Endothelial cell of umbilical vein (primary cell): ENCODE measurements around the gene DNAI1. TPM values are rescaled to one million over a fixed set of nuclear protein-coding genes. Genes with fewer than 3 reads are reported as not detected.

Source experiments
- BruUV-seq: library from RNA; stranded (reverse); fragments of 400-500 nt; replicated peaks from 2 replicates; lab custom pipeline; 2021; lab: Mats Ljungman, UMichigan
- CTCF ChIA-PET: fragments of 300-600, 350-600 bp; sonication (Branson Sonifier 250); formaldehyde crosslinking; loops from one replicate; lab custom pipeline; 2021; ENCODE audit warnings: antibody characterized with exemption, inconsistent platforms; lab: Charles Lee
- POLR2A ChIA-PET: fragments of 300-600, 350-600 bp; sonication (Branson Sonifier 250); formaldehyde crosslinking; loops from one replicate; lab custom pipeline; 2021; ENCODE audit warnings: antibody characterized with exemption, inconsistent platforms; lab: Charles Lee
- DNase-seq: peaks from one replicate; pipeline ENCODE4 v3.0.0-alpha.2; 2011; ENCODE audit warnings: low read depth, low spot score
- FAIRE-seq: peaks from 2 replicates; lab custom pipeline; 2011; peaks lifted over from hg19 to GRCh38; lab: Jason Lieb, UNC
- H2AFZ ChIP-seq: 2 replicates; pipeline ENCODE4 v1.6.0; 2012; ENCODE audit warnings: low read depth, low read length, control low read depth, inconsistent platforms
- H3K27ac ChIP-seq: 2 replicates; pipeline ENCODE4 v1.5.1; 2011; ENCODE audit warnings: low read depth, mild to moderate bottlenecking, control low read depth, low read length, moderate library complexity; ENCODE audit not compliant: insufficient read depth
- H3K27me3 ChIP-seq, 2 experiments: 2 replicates each; pipeline versions ENCODE4 v1.6.0 to v1.6.1; 2011; ENCODE audit warnings: low read length in 2 of 2, mixed read lengths in 1 of 2; ENCODE audit not compliant: control insufficient read depth in 2 of 2, insufficient read depth in 2 of 2
- H3K36me3 ChIP-seq, 2 experiments: 2 replicates in 1 of 2; 3 replicates in 1 of 2; pipeline ENCODE4 v1.5.1; 2011; ENCODE audit warnings: low read length in 2 of 2, mild to moderate bottlenecking in 1 of 2, moderate library complexity in 1 of 2; ENCODE audit not compliant: control insufficient read depth in 2 of 2, insufficient read depth in 2 of 2; ENCODE audit errors: extremely low read depth in 1 of 2
- H3K4me1 ChIP-seq: 3 replicates; pipeline ENCODE4 v1.5.1; 2011; ENCODE audit warnings: mild to moderate bottlenecking, low read length; ENCODE audit not compliant: control insufficient read depth, insufficient read depth; ENCODE audit errors: extremely low read depth
- H3K4me2 ChIP-seq: 2 replicates; pipeline ENCODE4 v1.6.1; 2011; ENCODE audit warnings: low read length, control low read depth, mixed read lengths; ENCODE audit not compliant: insufficient read depth
- H3K4me3 ChIP-seq, 3 experiments: fragments of 200-600 bp in 1 of 3; sonication (generic), shearing (Covaris generic) in 1 of 3; replicated peaks in 1 of 3; 2 replicates each; pipeline ENCODE4 v1.5.1; 2011 to 2016; ENCODE audit warnings: control low read depth in 3 of 3, low read length in 3 of 3, mild to moderate bottlenecking in 2 of 3, inconsistent platforms in 1 of 3, low read depth in 1 of 3, moderate library complexity in 1 of 3; ENCODE audit not compliant: insufficient read depth in 1 of 3
- H3K79me2 ChIP-seq: 2 replicates; pipeline ENCODE4 v1.6.0; 2012; ENCODE audit warnings: low read length, inconsistent platforms; ENCODE audit not compliant: control insufficient read depth, insufficient read depth
- H3K9ac ChIP-seq: replicated peaks from 2 replicates; pipeline ENCODE3; 2011; ENCODE audit warnings: low read length, control low read depth; ENCODE audit not compliant: insufficient read depth; ENCODE audit errors: extremely low read depth
- H3K9me1 ChIP-seq: replicated peaks from 3 replicates; pipeline ENCODE4 v1.6.0; 2011; ENCODE audit warnings: mild to moderate bottlenecking, low read length; ENCODE audit not compliant: control insufficient read depth, insufficient read depth; ENCODE audit errors: extremely low read depth
- H3K9me3 ChIP-seq: replicated peaks from 2 replicates; pipeline ENCODE4 v1.5.1; 2012; ENCODE audit warnings: low read length, inconsistent platforms; ENCODE audit not compliant: control insufficient read depth, insufficient read depth
- H4K20me1 ChIP-seq: replicated peaks from 2 replicates; pipeline ENCODE3; 2011; ENCODE audit warnings: mild to moderate bottlenecking, low read length; ENCODE audit not compliant: control insufficient read depth, insufficient read depth; ENCODE audit errors: extremely low read depth
- CTCF ChIP-seq, 2 donors: IDR thresholded peaks; 1 replicate in 1 of 2; 2 replicates in 1 of 2; pipeline ENCODE4 v1.5.1; 2011; ENCODE audit warnings: low read length in 2 of 2, mild to moderate bottlenecking in 2 of 2, moderate library complexity in 2 of 2, control low read depth in 1 of 2, inconsistent platforms in 1 of 2, low read depth in 1 of 2; ENCODE audit not compliant: insufficient read depth in 1 of 2; ENCODE audit errors: extremely low read depth in 1 of 2
- EZH2 ChIP-seq: IDR thresholded peaks from 2 replicates; pipeline ENCODE4 v1.6.1; 2012; ENCODE audit warnings: borderline replicate concordance, low read depth, mild to moderate bottlenecking, moderate library complexity, low read length, inconsistent platforms; ENCODE audit not compliant: severe bottlenecking
- FOS ChIP-seq: IDR thresholded peaks from 2 replicates; pipeline ENCODE4 v1.6.1; 2011; ENCODE audit warnings: mild to moderate bottlenecking, low read length, moderate library complexity, borderline replicate concordance; ENCODE audit not compliant: insufficient read depth
- GATA2 ChIP-seq: IDR thresholded peaks from 2 replicates; pipeline ENCODE4 v1.7.0; 2011; ENCODE audit warnings: low read depth, mild to moderate bottlenecking, moderate library complexity, mixed read lengths, low read length; ENCODE audit not compliant: insufficient read length, insufficient read depth
- JUN ChIP-seq: IDR thresholded peaks from 2 replicates; pipeline ENCODE4 v1.6.1; 2011; ENCODE audit warnings: borderline replicate concordance, low read depth; ENCODE audit not compliant: insufficient read length, insufficient read depth
- MAX ChIP-seq: IDR thresholded peaks from 2 replicates; pipeline ENCODE4 v1.6.1; 2011; ENCODE audit not compliant: insufficient read depth, insufficient read length
- MYC ChIP-seq: IDR thresholded peaks from one replicate; pipeline ENCODE4 v1.6.1; 2011; ENCODE audit warnings: mild to moderate bottlenecking, low read depth, low read length
- POLR2A ChIP-seq: IDR thresholded peaks from 2 replicates; pipeline ENCODE4 v1.6.1; 2012; ENCODE audit warnings: low read depth, mild to moderate bottlenecking, control low read depth, low read length
- POLR2AphosphoS5 ChIP-seq: IDR thresholded peaks from 2 replicates; pipeline ENCODE4 v1.6.1; 2012; ENCODE audit warnings: low read depth, mild to moderate bottlenecking, control low read depth, low read length, moderate library complexity; ENCODE audit not compliant: insufficient read depth
- dilution Hi-C: fragments of 300-500 bp; cut with MboI; formaldehyde crosslinking; loops from one replicate; pipeline ENCODE4 v1.15.0; 2019; ENCODE audit warnings: low sequenced_read_pairs; ENCODE audit not compliant: extremely low pct_ligation_motif_present
- intact Hi-C: fragments of 100-400 bp; cut with micrococcal nuclease; formaldehyde crosslinking; loops from one replicate; pipeline ENCODE4 v1.10.0; 2022
- polyA plus RNA-seq, 4 experiments: library from polyadenylated mRNA; depleted of rRNA in 3 of 4; stranded (reverse) in 3 of 4; unstranded in 1 of 4; fragments of >200 nt; gene quantifications; 2 replicates each; pipeline versions ENCODE4 v1.2.1 to v1.2.3, GENCODE V29; 2011 to 2012; ENCODE audit warnings: missing spikeins in 1 of 4
- total RNA-seq: library from RNA; stranded (reverse); gene quantifications from 2 replicates; pipeline ENCODE4 v1.2.3, GENCODE V29; 2021

DNAI1 gene
- total and polyA plus RNA-seq, 2 donors (not counting 3 experiments of a cell fraction or from before 2014, with no cell fraction given), result not detected

GRCh38 chr9:34451545-34451944 is 7.1 kb upstream of the DNAI1 start:
- H3K9me3 ChIP-seq, result no peaks in the 10 kb centered on the region
- no peak overlapping the region for H3K4me2 ChIP-seq
- TF ChIP-seq GATA2 (no peak), CTCF (IDR thresholded peaks at IDR 0.05; ENCODE audit: extremely low read depth in 1 of 2, insufficient read depth in 1 of 2, low read depth in 1 of 2, low read length in 2 of 2) (no peak), JUN (no peak), EZH2 (no peak), FOS (no peak), POLR2A (no peak), MAX (no peak), POLR2AphosphoS5 (no peak), MYC (no peak)
- no peaks in the 10 kb centered on the region for H3K36me3 ChIP-seq
- dilution Hi-C loops, result no loop called here
- no peak for FAIRE-seq
- ChIA-PET POLR2A (no interaction called here), CTCF (interaction anchor here (0.9 to 2.5 kb wide), 7 partner anchors 11 to 140 kb away, joined by 4 to 12 read pairs (median 5); no protein-coding TSS in a partner anchor)
- no peaks in the 10 kb centered on the region for H3K27me3 ChIP-seq
- BruUV-seq, result no TSS peak
- H3K4me3 ChIP-seq, result no peak overlapping the region
- no peak overlapping the region for H3K9ac ChIP-seq
- H3K4me1 ChIP-seq, result peaks cover 20% of the 10 kb centered on the region
- intact Hi-C loops, result no loop called here
- peaks cover 3% of the 10 kb centered on the region for H4K20me1 ChIP-seq
- DNase-seq, result no peak
- H3K79me2 ChIP-seq, result peaks cover 55% of the 10 kb centered on the region
- H3K9me1 ChIP-seq, result no peaks in the 10 kb centered on the region
- no peak overlapping the region for H3K27ac ChIP-seq
- H2AFZ ChIP-seq, result no peak overlapping the region
